ENCODE results near the gene CERS6.

CERS6 gene

GRCh38 chr2:168700615-168701245 lies 244.7 kb downstream of the CERS6 start:
- DNase-seq (ENCODE audit: low read depth, low spot score): no peak

- DNase-seq (ENCODE audit: low read depth, low spot score): no peak
Measured at GRCh38 chr2:168702579-168702978, 246.5 kb downstream of the CERS6 start.

GRCh38 chr2:168703926-168704325 lies 247.9 kb downstream of the CERS6 start:
- DNase-seq (ENCODE audit: low read depth, low spot score): no peak

GRCh38 chr2:168705534-168706470 lies 249.7 kb downstream of the CERS6 start:
- DNase-seq (ENCODE audit: low read depth, low spot score): no peak

- DNase-seq (ENCODE audit: low read depth, low spot score): no peak
Measured at GRCh38 chr2:168706806-168707205, 250.7 kb downstream of the CERS6 start.

- DNase-seq (ENCODE audit: low read depth, low spot score): no peak
Measured at GRCh38 chr2:168708080-168708479, 252.0 kb downstream of the CERS6 start.

GRCh38 chr2:168710754-168711467 lies 254.8 kb downstream of the CERS6 start:
- DNase-seq (ENCODE audit: low read depth, low spot score): no peak

GRCh38 chr2:168712053-168712452 lies 256.0 kb downstream of the CERS6 start:
- DNase-seq (ENCODE audit: low read depth, low spot score): no peak

GRCh38 chr2:168713325-168713724 lies 257.3 kb downstream of the CERS6 start:
- DNase-seq (ENCODE audit: low read depth, low spot score): no peak

GRCh38 chr2:168715849-168716248 lies 259.8 kb downstream of the CERS6 start:
- DNase-seq (ENCODE audit: low read depth, low spot score): no peak

- no peak for DNase-seq (ENCODE audit: low read depth, low spot score)
Measured at GRCh38 chr2:168716839-168717238, 260.8 kb downstream of the CERS6 start.

- DNase-seq (ENCODE audit: low read depth, low spot score): no peak
Measured at GRCh38 chr2:168717790-168718502, 261.9 kb downstream of the CERS6 start.

GRCh38 chr2:168718622-168719021 lies 262.6 kb downstream of the CERS6 start:
- DNase-seq (ENCODE audit: low read depth, low spot score): no peak

- DNase-seq (ENCODE audit: low read depth, low spot score): no peak
Measured at GRCh38 chr2:168719446-168719845, 263.4 kb downstream of the CERS6 start.

GRCh38 chr2:168722592-168722991 lies 266.5 kb downstream of the CERS6 start:
- DNase-seq (ENCODE audit: low read depth, low spot score): no peak

- DNase-seq (ENCODE audit: low read depth, low spot score): no peak
Measured at GRCh38 chr2:168723275-168723899, 267.3 kb downstream of the CERS6 start.

- no peak for DNase-seq (ENCODE audit: low read depth, low spot score)
Measured at GRCh38 chr2:168726375-168726774, 270.3 kb downstream of the CERS6 start.

GRCh38 chr2:168727904-168728470 lies 271.9 kb downstream of the CERS6 start:
- DNase-seq (ENCODE audit: low read depth, low spot score): no peak

GRCh38 chr2:168729455-168729854 lies 273.4 kb downstream of the CERS6 start:
- no peak for DNase-seq (ENCODE audit: low read depth, low spot score)

GRCh38 chr2:168730344-168730743 lies 274.3 kb downstream of the CERS6 start:
- DNase-seq (ENCODE audit: low read depth, low spot score): peak; percentile 15

GRCh38 chr2:168731002-168731401 lies 274.9 kb downstream of the CERS6 start:
- no peak for DNase-seq (ENCODE audit: low read depth, low spot score)
